Stimulated activated CD8-positive, alpha-beta memory T cell treated with anti-CD3 and anti-CD28 coated beads, Interleukin-15, amount 100 ng/mL, for 48 hours (primary cell): ENCODE measurements around the gene MISP.

Experiments used
- DNase-seq, 2 donors: peaks; one replicate each; pipeline ENCODE4 v3.0.0-alpha.2; 2020; ENCODE audit warnings: low read depth in 2 of 2

MISP gene

GRCh38 chr19:746208-746819 lies 4.6 kb upstream of the MISP start:
- DNase-seq = no peak

GRCh38 chr19:746956-747355 lies 4.0 kb upstream of the MISP start:
- no peak for DNase-seq

- DNase-seq = no peak
These were observed 3.3 kb upstream of the MISP start for GRCh38 chr19:747432-748273.

- DNase-seq = no peak
These were observed 2.7 kb upstream of the MISP start for GRCh38 chr19:748274-748598.

GRCh38 chr19:749811-750210 lies 1.1 kb upstream of the MISP start:
- no peak for DNase-seq

GRCh38 chr19:751501-752341 lies 809 bp downstream of the MISP start:
- no peak for DNase-seq

- DNase-seq = no peak
These were observed 2.0 kb downstream of the MISP start for GRCh38 chr19:752652-753517.

GRCh38 chr19:754530-754929 lies 3.6 kb downstream of the MISP start:
- DNase-seq = no peak

- no peak for DNase-seq
These were observed 4.2 kb downstream of the MISP start for GRCh38 chr19:755063-755462.

- DNase-seq = peak; percentile 14 to 38
These were observed 5.3 kb downstream of the MISP start for GRCh38 chr19:756236-756635.

GRCh38 chr19:756821-757688 lies 6.1 kb downstream of the MISP start:
- DNase-seq = no peak

- DNase-seq = no peak
These were observed 7.1 kb downstream of the MISP start for GRCh38 chr19:757811-758668.

GRCh38 chr19:763181-763580 lies 12.3 kb downstream of the MISP start:
- no peak for DNase-seq

- DNase-seq = no peak
These were observed 13.0 kb downstream of the MISP start for GRCh38 chr19:763869-764268.

- no peak for DNase-seq
These were observed 13.4 kb downstream of the MISP start for GRCh38 chr19:764301-764700.

- DNase-seq = no peak
These were observed 14.3 kb downstream of the MISP start for GRCh38 chr19:765179-765738.

- DNase-seq = no peak
These were observed 17.5 kb downstream of the MISP start for GRCh38 chr19:768424-768823.

- DNase-seq = no peak
These were observed 18.7 kb downstream of the MISP start for GRCh38 chr19:769616-770015.

GRCh38 chr19:771332-771785 lies 20.4 kb downstream of the MISP start:
- peak in 1 of 2 donors; percentile 13 for DNase-seq
